SKM-1 treated with dmso at 0.1 percent for 144 hours (cell line): ENCODE results near the gene MZT2A.
"Not testable (repeated sequence)": the region's sequence is repeated elsewhere in the genome, so short reads cannot be mapped to it uniquely, and the experiment has no call there.

ENCODE experiments used
- DNase-seq: peaks from one replicate; lab custom pipeline; 2025; ENCODE audit not compliant: unreplicated experiment; lab: John Stamatoyannopoulos, UW

Gene MZT2A

DNA sequence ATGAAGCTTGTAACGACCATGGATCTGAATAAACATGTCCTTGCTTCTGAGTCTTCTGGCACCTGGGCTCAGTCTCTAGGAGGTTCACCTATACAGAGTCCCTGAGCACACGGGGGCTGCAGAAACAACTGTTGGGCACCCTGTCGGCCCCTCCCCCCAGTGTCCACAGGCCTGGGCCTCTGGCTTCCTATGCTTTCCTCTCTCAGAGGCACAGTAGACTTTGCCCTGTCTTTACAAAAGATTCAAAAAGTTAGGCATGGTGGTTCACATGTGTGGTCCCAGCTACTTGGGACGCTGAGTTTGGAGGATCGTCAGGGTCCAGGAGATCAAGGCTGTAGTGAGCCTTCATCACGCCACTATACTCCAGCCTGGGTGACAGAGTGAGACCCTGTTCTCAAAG, 29.3 kb upstream of the MZT2A start:
- DNase-seq = not testable (repeated sequence)

DNA sequence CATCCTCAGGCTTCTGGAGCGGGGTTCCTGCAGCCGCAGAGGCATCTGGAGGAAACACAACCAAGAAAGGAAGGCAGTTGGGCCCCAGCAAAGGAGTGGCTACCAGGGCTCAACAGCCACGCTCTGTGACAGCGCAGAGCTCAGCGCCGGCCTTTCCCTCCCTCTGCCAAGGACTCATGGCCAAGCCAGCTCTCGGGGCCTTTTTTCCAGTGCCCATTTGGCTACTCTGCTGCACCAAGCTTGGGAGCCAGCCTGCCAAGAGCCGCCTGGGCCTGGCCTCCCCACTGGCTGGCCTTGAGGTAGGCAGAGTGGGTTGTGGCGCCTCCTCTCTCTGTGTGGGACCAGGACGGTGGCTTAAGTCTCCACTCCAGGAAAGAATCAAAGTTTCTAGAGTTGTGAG, 28.3 kb upstream of the MZT2A start:
- no peak for DNase-seq

DNA sequence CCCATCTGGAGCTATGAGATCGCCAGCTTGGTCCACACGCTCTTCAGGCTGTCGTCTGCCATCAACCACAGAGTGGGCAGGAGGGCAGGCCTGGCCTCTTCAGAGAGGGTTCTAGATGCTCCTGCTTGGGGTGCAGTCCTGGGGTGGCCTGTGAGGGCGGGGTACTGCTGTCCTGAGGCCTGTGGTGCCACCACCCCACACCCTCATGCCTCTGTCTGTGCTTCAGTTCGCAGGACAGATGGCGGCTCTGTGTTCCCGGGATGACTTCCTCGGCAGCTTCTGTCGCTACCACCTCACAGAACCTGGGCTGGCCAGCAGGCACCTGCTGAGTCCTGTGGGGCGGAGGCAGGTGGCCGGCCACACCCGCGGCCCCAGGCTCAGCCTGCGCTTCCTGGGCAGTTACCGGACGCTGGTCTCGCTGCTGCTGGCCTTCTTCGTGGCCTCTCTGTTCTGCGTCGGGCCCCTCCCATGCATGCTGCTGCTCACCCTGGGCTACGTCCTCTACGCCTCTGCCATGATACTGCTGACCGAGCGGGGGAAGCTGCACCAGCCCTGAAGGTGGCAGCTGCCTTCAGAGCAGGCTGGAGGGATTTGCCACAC, 27.8 kb upstream of the MZT2A start:
- DNase-seq = not testable (repeated sequence)

DNA sequence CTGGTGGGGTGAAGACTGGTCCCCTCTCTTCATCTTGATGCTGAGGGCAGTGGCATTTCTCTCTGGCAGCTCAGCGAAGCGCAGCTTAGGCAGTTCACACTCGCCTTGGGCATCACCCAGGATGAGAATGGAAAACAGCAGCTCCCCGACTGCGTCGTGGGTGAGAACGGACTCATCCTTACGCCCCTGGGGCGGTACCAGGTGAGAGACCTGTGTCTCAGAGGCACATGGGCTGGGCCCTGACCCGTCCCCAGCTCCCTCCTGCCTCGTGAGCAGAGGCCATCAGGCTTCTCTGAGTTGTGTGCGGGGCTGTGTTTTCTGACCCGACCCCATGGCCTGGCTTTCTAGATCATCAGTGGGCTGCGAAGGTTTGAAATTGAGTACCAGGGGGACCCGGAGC, 27.3 kb upstream of the MZT2A start:
- DNase-seq = no peak

DNA sequence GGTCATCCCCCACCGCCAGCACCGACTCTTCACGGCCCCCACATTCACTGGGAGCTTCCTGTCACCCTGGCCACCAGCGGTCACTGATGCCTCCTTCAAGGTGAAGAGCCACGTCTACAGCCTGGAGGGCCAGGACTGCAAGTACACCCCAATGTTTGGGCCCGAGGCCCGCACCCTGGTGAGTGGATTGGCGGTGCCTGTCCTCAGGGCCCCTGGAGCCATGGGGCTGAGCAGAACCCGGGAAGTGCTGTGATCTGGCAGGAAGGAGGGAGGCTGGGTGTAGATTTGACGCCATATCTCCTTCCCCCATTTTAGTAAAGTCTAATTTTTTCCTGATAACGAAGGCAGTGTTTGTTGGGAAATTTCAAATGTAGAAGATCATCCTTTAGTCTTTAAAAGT, 26.3 kb upstream of the MZT2A start:
- not testable (repeated sequence) for DNase-seq

DNA sequence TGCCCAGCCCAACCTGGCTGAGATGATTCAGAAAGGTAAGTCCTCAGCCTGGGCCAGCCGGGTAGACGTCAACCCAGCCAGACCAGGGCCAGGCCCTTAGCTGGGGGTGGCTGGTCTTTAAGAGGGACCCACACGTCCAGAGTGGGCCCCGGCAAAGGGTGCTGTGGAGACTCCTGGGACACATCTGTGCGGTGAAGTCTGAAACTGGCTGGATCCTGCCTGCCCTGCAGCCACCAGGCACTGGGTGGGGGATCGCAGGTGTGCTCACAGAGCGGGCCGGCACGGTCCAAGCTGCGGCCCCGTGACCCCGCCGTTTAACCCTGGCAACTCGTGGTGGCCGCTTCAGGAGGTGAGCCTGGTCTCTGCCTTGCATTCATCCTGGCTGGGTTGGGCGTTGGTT, 25.7 kb upstream of the MZT2A start:
- not testable (repeated sequence) for DNase-seq

DNA sequence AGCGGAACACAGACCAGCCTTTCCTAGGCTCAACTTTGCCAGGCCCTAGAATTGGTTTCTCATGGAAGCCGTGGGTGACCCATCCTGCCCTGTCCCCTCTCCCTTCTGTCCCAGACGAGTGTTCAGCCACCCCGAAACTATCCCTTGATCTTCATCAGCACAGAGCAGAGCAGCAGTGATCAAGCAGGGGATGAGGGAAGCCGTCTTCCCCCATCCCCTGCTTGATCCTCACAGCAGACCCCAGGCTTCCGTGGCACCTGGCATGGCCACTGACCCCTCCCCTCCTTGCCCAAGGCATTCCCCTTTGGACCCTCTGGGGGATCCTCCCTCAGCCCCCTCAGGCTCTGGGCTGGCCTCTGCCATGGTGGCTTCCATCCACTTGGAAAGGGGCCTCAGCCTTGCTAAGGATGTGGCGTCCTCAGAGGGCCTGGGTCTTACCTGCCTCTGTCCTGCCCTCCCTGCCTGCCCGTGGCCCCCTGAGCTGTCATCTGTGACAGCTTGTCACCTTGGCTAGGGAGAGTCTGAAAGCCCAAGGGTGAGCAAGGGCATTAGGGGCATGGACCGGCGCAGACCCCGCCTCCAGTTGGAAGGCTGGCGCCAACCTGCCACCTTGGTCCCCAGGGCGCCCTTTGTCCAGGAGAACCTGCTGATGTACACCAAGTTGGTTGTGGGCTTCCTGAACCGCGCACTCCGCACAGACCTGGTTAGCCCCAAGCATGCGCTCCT, 25.1 kb upstream of the MZT2A start:
- no peak for DNase-seq

DNA sequence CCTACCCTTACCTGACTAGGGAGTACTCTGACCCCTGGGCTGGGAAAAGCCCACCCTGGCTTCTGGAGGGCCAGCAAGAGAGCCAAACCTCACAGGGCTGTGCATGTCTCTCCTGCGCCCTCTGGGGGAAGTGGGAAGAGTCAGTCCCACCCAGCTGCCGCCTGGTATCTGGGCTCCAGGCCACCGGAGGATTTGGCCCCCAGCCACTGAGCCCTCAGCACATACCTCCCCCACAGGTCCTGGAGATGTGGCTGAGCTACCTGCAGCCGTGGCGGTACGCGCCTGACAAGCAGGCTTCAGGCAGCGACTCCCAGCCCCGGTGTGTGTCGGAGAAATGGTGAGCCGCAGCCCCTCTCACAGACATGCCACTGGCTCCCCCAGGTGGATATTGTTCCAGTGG, 24.4 kb upstream of the MZT2A start:
- DNase-seq = not testable (repeated sequence)

DNA sequence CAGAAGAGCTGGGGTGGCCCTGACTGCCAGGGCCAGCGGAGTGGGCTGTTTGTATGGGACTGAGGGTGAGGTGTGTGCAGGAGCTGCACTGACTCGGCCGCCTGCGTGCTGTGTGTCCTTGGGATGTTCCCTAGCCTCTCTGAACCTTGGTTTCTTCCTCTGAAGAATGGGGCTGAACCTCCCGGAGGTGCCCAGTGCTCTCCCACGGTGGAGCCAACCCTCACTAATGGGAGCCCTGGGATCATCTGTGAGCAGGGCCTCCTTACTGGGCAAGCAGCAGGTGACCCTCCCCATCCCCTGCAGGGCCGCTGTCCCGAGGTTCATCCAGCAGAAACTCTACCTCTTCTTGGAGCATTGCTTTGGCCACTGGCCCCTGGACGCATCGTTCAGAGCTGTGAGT, 23.8 kb upstream of the MZT2A start:
- DNase-seq = no peak

DNA sequence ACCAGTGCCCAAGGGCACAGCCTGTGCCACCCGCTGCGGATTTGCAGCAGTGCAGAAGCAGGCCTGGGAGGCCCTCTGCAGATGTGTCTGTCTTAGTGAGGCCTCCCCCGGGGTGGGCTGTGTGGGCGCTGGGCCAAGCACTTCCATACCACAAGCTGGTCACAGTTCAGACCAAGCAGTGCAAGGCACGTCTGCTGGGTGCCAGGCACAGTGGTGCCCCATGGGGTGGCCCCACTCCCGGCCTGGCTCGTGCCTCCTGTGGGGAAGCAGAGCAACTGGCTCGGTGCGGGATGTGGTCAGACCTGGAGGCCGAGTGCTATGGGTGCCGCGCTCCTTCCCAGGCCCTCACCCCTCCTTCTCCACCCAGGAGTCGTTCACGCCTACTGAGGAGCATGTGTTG, 23.0 kb upstream of the MZT2A start:
- not testable (repeated sequence) for DNase-seq

DNA sequence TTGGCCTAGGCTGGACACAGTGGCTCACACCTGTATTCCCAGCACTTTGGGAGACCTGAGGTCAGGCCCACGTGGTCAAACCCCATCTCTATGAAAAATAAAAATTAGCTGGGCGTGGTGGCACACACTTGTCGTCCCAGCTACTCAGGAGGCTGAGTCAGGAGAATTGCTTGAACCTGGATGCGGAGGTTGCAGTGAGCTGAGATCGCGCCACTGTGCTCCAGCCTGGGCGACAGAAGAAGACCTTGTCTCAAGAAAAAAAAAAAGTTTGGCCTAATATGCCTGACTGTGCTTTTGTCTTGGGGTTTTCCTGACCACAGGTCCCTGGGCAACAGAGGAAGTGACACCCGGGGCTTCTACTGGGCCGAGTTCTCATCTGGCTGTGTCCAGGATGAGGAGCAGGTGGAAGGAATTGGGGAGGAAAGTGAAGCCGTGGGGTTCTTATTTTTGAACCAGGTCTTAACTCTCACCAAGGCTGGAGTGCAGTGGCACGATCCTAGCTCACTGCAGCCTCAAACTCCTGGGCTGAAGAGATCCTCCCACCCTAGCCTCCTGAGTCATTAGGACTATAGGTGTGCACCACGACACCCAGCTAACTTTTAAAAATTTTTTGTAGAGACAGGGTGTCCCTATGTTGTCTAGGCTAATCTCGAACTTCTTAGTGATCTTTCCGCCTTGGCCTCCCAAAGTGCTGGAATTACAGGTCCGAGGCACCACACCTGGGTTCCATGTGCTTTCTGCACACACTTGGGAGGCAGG, 22.4 kb upstream of the MZT2A start:
- DNase-seq = not testable (repeated sequence)

DNA sequence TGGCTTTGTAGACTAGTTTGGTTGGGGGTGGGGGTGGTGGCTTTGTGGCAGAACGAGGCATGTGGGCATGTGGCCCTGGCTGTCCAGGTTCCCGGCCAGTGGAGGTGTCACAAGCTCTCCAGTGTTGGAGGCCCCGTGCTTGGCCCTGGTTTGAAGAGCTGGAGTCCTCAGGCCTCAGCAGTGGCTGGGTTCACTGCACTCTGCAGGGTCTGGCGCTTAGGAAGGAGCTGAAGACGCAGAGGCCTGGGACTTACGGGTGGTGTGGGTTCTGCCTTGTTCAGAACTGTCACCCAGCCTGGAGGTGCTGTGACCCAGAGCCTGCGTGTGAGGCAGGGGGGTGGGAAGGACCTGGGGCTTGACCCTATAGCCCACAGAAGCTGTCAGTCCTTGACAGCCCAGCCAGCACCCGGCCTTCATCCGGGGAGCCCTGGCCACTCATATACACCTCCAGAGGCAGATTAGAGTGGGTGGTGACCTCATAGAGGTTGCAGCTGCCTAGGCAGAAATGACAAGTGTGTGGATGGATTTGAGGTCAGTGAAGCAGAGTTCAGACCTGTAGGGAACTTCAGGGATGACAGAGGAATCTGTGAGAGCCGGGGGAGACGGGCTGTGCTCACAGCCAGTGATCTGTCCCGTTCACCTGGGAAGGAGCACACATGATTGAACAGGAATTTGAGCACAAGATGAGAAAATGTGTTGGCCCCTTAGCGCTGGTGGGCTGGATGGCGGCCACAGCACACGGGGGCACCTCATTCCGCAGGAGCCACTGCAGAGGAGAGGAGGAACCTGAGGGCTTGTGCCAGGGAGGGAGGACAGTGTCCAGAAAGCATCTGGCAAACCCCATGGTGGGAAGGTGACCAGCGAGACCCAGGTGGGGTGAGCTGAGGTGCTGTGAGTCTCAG, 20.0 kb upstream of the MZT2A start:
- DNase-seq = not testable (repeated sequence)

DNA sequence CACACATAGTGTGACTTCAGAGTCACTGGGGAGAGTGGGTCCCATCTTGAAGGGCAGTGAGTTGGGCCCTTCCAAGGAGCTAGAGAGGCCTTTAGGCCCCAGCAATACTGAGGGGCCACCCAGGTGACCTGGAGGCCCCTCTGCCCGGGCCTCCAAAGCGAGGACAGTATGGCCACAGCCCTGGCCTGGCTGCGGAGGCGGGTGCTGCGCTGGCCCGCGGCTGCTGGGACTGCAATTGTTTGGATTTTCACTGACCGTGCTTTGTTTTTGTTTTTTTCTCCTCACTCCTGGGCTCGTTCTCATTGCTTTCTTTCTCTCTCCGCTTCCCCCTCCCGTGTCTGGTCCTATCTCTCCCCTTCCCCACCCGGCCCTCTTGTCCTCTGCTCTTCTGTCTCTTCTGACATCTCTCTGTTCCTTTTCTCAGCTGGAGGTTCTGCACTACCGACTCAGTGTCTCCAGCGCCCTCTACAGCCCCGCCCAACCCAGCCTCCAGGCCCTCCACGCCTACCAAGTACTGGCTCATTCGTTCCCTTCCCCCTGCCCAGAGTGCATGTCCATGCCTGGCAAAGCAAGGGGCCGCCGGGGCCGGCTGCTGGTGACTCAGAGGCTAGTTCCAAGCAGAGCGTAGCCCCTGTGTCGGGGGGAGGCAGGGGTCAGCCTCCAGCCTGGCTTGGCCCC, 19.2 kb upstream of the MZT2A start:
- DNase-seq = not testable (repeated sequence)

DNA sequence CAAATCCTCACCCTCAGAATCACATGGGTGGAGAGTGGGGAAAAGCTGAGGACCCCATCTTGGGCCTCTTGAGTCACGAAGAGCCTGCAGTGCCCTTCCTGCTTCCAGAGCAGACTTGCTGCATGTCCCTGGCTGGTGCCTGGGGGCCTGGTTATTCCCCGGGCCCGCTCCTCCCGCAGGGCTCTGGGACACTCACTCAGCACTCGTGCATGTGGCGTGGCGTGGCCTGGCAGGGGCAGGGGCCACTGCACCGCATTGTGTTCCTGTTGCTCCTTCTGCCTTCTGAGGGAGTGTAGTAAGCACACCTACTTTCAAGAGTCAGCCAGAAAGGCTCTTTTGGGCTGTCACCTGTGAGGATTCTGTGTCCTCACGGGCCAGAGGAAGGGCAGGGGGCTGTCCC, 17.4 kb upstream of the MZT2A start:
- DNase-seq = no peak

DNA sequence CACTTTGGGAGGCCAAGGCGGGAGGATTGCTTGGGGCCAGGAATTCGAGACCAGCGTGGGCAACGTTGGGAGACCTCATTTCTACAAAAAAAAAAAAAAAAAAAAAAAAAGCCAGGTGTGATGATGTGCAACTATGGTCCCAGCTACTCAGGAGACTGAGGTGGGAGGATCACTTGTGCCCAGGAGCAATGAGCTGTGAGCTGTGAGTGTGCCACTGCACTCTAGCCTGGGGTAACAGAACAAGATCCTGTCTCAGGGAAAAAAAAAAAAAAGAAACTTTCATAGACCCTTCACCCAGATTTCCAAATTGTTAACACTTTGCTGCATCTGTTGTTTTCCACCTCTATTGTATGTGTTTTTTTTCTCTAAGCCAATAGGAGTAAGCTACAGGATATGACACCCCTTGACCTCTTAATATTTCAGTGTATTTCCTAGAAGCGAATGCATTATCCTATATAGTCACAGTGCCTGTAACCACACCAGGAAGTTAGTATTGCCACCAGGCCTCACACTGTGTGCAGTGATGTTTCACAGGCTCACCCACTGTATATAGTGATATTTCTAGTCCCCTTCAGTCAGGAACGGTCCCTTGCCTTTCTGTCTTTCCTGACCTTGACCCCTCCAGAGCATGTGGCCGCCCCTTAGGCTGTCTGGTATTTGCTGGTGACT, 12.0 kb upstream of the MZT2A start:
- DNase-seq = not testable (repeated sequence)

DNA sequence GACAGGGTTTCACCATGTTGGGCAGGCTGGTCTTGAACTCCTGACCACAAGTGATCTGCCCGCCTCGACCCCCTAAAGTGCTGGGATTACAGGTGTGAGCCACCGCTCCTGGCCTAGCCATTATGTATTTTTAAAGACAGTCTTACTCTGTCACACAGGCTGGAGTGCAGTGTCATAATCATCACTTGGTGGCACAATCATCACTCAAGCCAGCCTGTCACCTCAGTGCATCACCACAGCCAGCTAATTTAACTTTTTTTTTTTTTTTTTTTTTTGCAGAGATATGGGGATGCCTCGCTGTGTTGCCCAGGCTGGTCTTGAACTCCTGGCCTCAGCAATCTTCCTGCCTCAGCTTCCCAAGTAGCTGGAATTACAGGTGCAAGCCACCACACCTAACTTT, 11.4 kb upstream of the MZT2A start:
- not testable (repeated sequence) for DNase-seq

DNA sequence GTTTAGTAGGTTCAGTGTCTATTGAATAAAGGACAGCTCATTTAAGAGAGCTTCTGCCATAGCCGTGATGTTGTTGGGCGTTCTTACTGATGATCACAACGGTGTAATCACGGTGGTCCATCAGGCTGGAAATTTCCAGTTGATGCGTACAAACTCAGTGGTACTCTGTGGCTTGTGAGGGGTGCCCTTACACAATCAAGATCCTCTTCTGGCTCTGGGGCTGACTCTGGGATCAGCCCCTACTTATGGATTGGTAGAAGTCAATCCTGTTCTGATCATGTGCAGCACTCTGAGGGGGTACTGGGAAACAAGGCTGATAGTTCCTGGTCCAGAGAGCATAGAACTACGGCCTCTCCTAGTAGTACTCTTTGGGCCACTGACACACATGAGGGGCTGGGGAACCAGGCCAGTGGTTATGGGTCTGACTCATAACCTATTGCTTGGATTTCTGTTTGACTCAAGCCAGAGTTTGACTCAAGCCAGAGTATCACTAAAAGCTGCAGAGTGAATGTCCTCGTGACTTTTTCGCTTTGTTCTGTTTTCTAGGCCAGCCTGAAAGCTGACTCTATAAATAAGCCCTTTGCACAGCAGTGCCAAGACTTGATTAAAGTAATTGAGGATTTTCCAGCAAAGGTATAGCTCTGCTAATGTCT, 6.2 kb upstream of the MZT2A start:
- DNase-seq = not testable (repeated sequence)

DNA sequence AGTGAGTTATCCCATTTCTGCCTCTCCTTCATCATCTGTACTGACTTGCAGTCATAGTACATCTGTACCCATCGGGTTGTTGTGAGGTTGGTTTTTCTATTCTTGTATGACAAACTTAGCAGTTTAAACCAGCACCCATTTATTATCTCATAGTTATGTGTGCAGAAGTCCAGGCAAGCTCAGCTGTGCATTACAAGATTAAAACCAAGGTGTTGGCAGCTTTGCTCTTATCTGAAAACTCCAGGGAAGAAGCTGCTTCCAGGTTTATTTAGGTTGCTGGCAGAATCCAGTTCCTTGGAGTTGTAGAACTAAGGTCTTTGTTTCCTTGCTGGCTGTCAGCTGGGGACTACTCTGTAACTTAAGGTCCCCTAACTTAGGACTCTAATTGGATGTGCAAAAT, 3.3 kb upstream of the MZT2A start:
- not testable (repeated sequence) for DNase-seq

DNA sequence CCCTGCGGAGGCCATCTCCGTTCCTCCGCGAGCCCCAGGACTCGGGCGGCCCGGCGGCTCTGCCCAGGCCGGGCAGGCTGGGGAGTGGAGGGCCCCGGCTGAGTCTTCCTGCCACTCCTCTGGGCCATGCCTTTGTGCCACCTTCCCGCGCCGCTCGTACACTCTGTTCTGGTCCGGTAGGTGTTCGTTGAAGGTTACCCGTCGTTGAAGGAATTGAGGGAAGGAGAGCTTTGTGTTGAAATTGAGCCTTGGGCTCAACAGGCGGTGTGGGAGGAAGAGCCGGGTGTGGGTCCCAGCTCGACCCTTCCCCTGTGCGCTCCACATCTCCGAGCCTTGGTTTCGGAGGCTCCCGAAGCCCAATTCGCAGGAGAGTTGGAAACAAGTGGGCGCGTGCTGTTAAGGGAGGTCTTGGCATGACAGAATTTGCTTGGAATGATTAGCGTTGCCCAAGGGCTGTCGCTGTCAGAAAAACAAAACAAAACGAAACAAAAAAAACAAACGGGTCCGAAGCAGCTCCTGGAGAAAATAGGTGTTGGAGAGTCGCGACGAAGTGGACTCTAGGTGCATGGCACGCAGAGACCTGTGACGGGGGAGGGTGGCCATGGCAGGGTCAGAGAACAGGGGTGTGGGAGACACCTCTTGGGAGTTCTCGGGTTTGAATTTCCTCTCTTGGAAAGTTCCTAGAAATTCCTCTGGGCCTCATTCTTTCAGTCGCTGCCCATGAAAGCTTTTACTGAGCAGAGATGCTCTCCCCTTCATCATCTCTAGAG, 1.2 kb upstream of the MZT2A start:
- DNase-seq = no peak
